Endothelial cell of umbilical vein (primary cell): Measurements from ENCODE around the gene TTC33. TPM values are rescaled to one million over a fixed set of nuclear protein-coding genes. Genes with fewer than 3 reads are reported as not detected.

ENCODE experiments used
- BruUV-seq: library from RNA; stranded (reverse); fragments of 400-500 nt; replicated peaks from 2 replicates; lab custom pipeline; 2021; lab: Mats Ljungman, UMichigan
- CTCF ChIA-PET: fragments of 300-600, 350-600 bp; sonication (Branson Sonifier 250); formaldehyde crosslinking; loops from one replicate; lab custom pipeline; 2021; ENCODE audit warnings: antibody characterized with exemption, inconsistent platforms; lab: Charles Lee
- POLR2A ChIA-PET: fragments of 300-600, 350-600 bp; sonication (Branson Sonifier 250); formaldehyde crosslinking; loops from one replicate; lab custom pipeline; 2021; ENCODE audit warnings: antibody characterized with exemption, inconsistent platforms; lab: Charles Lee
- DNase-seq: peaks from one replicate; pipeline ENCODE4 v3.0.0-alpha.2; 2011; ENCODE audit warnings: low read depth, low spot score
- FAIRE-seq: peaks from 2 replicates; lab custom pipeline; 2011; peaks lifted over from hg19 to GRCh38; lab: Jason Lieb, UNC
- H2AFZ ChIP-seq: 2 replicates; pipeline ENCODE4 v1.6.0; 2012; ENCODE audit warnings: low read depth, low read length, control low read depth, inconsistent platforms
- H3K27ac ChIP-seq: 2 replicates; pipeline ENCODE4 v1.5.1; 2011; ENCODE audit warnings: low read depth, mild to moderate bottlenecking, control low read depth, low read length, moderate library complexity; ENCODE audit not compliant: insufficient read depth
- H3K27me3 ChIP-seq, 2 experiments: 2 replicates each; pipeline versions ENCODE4 v1.6.0 to v1.6.1; 2011; ENCODE audit warnings: low read length in 2 of 2, mixed read lengths in 1 of 2; ENCODE audit not compliant: control insufficient read depth in 2 of 2, insufficient read depth in 2 of 2
- H3K36me3 ChIP-seq, 2 experiments: 2 replicates in 1 of 2; 3 replicates in 1 of 2; pipeline ENCODE4 v1.5.1; 2011; ENCODE audit warnings: low read length in 2 of 2, mild to moderate bottlenecking in 1 of 2, moderate library complexity in 1 of 2; ENCODE audit not compliant: control insufficient read depth in 2 of 2, insufficient read depth in 2 of 2; ENCODE audit errors: extremely low read depth in 1 of 2
- H3K4me1 ChIP-seq: 3 replicates; pipeline ENCODE4 v1.5.1; 2011; ENCODE audit warnings: mild to moderate bottlenecking, low read length; ENCODE audit not compliant: control insufficient read depth, insufficient read depth; ENCODE audit errors: extremely low read depth
- H3K4me2 ChIP-seq: 2 replicates; pipeline ENCODE4 v1.6.1; 2011; ENCODE audit warnings: low read length, control low read depth, mixed read lengths; ENCODE audit not compliant: insufficient read depth
- H3K4me3 ChIP-seq, 3 experiments: fragments of 200-600 bp in 1 of 3; sonication (generic), shearing (Covaris generic) in 1 of 3; replicated peaks in 1 of 3; 2 replicates each; pipeline ENCODE4 v1.5.1; 2011 to 2016; ENCODE audit warnings: control low read depth in 3 of 3, low read length in 3 of 3, mild to moderate bottlenecking in 2 of 3, inconsistent platforms in 1 of 3, low read depth in 1 of 3, moderate library complexity in 1 of 3; ENCODE audit not compliant: insufficient read depth in 1 of 3
- H3K79me2 ChIP-seq: 2 replicates; pipeline ENCODE4 v1.6.0; 2012; ENCODE audit warnings: low read length, inconsistent platforms; ENCODE audit not compliant: control insufficient read depth, insufficient read depth
- H3K9ac ChIP-seq: replicated peaks from 2 replicates; pipeline ENCODE3; 2011; ENCODE audit warnings: low read length, control low read depth; ENCODE audit not compliant: insufficient read depth; ENCODE audit errors: extremely low read depth
- H3K9me1 ChIP-seq: replicated peaks from 3 replicates; pipeline ENCODE4 v1.6.0; 2011; ENCODE audit warnings: mild to moderate bottlenecking, low read length; ENCODE audit not compliant: control insufficient read depth, insufficient read depth; ENCODE audit errors: extremely low read depth
- H3K9me3 ChIP-seq: replicated peaks from 2 replicates; pipeline ENCODE4 v1.5.1; 2012; ENCODE audit warnings: low read length, inconsistent platforms; ENCODE audit not compliant: control insufficient read depth, insufficient read depth
- H4K20me1 ChIP-seq: replicated peaks from 2 replicates; pipeline ENCODE3; 2011; ENCODE audit warnings: mild to moderate bottlenecking, low read length; ENCODE audit not compliant: control insufficient read depth, insufficient read depth; ENCODE audit errors: extremely low read depth
- EZH2 ChIP-seq: IDR thresholded peaks from 2 replicates; pipeline ENCODE4 v1.6.1; 2012; ENCODE audit warnings: borderline replicate concordance, low read depth, mild to moderate bottlenecking, moderate library complexity, low read length, inconsistent platforms; ENCODE audit not compliant: severe bottlenecking
- FOS ChIP-seq: IDR thresholded peaks from 2 replicates; pipeline ENCODE4 v1.6.1; 2011; ENCODE audit warnings: mild to moderate bottlenecking, low read length, moderate library complexity, borderline replicate concordance; ENCODE audit not compliant: insufficient read depth
- GATA2 ChIP-seq: IDR thresholded peaks from 2 replicates; pipeline ENCODE4 v1.7.0; 2011; ENCODE audit warnings: low read depth, mild to moderate bottlenecking, moderate library complexity, mixed read lengths, low read length; ENCODE audit not compliant: insufficient read length, insufficient read depth
- JUN ChIP-seq: IDR thresholded peaks from 2 replicates; pipeline ENCODE4 v1.6.1; 2011; ENCODE audit warnings: borderline replicate concordance, low read depth; ENCODE audit not compliant: insufficient read length, insufficient read depth
- MYC ChIP-seq: IDR thresholded peaks from one replicate; pipeline ENCODE4 v1.6.1; 2011; ENCODE audit warnings: mild to moderate bottlenecking, low read depth, low read length
- POLR2A ChIP-seq: IDR thresholded peaks from 2 replicates; pipeline ENCODE4 v1.6.1; 2012; ENCODE audit warnings: low read depth, mild to moderate bottlenecking, control low read depth, low read length
- POLR2AphosphoS5 ChIP-seq: IDR thresholded peaks from 2 replicates; pipeline ENCODE4 v1.6.1; 2012; ENCODE audit warnings: low read depth, mild to moderate bottlenecking, control low read depth, low read length, moderate library complexity; ENCODE audit not compliant: insufficient read depth
- dilution Hi-C: fragments of 300-500 bp; cut with MboI; formaldehyde crosslinking; loops from one replicate; pipeline ENCODE4 v1.15.0; 2019; ENCODE audit warnings: low sequenced_read_pairs; ENCODE audit not compliant: extremely low pct_ligation_motif_present
- intact Hi-C: fragments of 100-400 bp; cut with micrococcal nuclease; formaldehyde crosslinking; loops from one replicate; pipeline ENCODE4 v1.10.0; 2022
- polyA plus RNA-seq, 4 experiments: library from polyadenylated mRNA; depleted of rRNA in 3 of 4; stranded (reverse) in 3 of 4; unstranded in 1 of 4; fragments of >200 nt; gene quantifications; 2 replicates each; pipeline versions ENCODE4 v1.2.1 to v1.2.3, GENCODE V29; 2011 to 2012; ENCODE audit warnings: missing spikeins in 1 of 4
- total RNA-seq: library from RNA; stranded (reverse); gene quantifications from 2 replicates; pipeline ENCODE4 v1.2.3, GENCODE V29; 2021
- TF ChIP-seq, protein P1 (sequence below): IDR thresholded peaks from 2 replicates; pipeline ENCODE4 v1.6.1; 2011; ENCODE audit not compliant: insufficient read depth, insufficient read length
- TF ChIP-seq, protein P2 (sequence below), 2 donors: IDR thresholded peaks; 1 replicate in 1 of 2; 2 replicates in 1 of 2; pipeline ENCODE4 v1.5.1; 2011; ENCODE audit warnings: low read length in 2 of 2, mild to moderate bottlenecking in 2 of 2, moderate library complexity in 2 of 2, control low read depth in 1 of 2, inconsistent platforms in 1 of 2, low read depth in 1 of 2; ENCODE audit not compliant: insufficient read depth in 1 of 2; ENCODE audit errors: extremely low read depth in 1 of 2

Gene TTC33
- total and polyA plus RNA-seq, 2 donors (not counting 3 experiments of a cell fraction or from before 2014, with no cell fraction given): 2.2 to 11.7 TPM

DNA sequence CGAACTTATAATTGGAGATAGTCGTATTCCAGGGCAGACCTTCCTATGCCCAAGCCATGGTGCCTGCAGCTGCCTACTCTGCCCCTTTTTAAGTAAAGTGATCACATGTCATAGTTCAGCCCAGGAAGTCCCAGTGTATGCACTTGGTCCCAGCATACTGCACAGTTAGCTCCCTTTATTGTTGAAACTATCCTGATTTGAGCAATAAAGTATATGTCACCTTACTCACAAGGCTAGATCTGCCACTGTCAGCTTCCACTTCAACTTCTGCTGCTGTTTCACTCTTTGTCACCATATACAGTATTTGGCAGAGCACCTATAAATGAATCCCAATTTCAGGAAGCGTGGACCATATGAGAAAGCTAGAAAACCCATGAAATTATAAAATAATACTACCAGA is 179.8 kb downstream of the TTC33 start:
- no peaks in the 10 kb centered on the region for H3K79me2 ChIP-seq
- no peaks in the 10 kb centered on the region for H4K20me1 ChIP-seq
- BruUV-seq: no TSS peak
- peaks cover 1% of the 10 kb centered on the region for H3K4me1 ChIP-seq
- H3K36me3 ChIP-seq: no peaks in the 10 kb centered on the region
- dilution Hi-C loops (no loop called here), intact Hi-C loops (no loop called here)
- no peak overlapping the region for H3K4me2 ChIP-seq
- H3K4me3 ChIP-seq: no peak overlapping the region
- FAIRE-seq: no peak
- POLR2A ChIA-PET: no interaction called here
- DNase-seq: no peak
- CTCF ChIA-PET: interaction anchor here (0.6 kb wide), 1 partner anchor 108 kb away, joined by 3 read pairs; no protein-coding TSS in a partner anchor
- H3K9me3 ChIP-seq: no peaks in the 10 kb centered on the region
- no peaks in the 10 kb centered on the region for H3K27me3 ChIP-seq
- no peaks in the 10 kb centered on the region for H3K9me1 ChIP-seq
- H3K27ac ChIP-seq: no peak overlapping the region
- TF ChIP-seq POLR2AphosphoS5 (no peak), JUN (no peak), EZH2 (no peak), GATA2 (no peak), FOS (no peak), MYC (no peak), POLR2A (no peak)
- TF ChIP-seq, protein P1, sequence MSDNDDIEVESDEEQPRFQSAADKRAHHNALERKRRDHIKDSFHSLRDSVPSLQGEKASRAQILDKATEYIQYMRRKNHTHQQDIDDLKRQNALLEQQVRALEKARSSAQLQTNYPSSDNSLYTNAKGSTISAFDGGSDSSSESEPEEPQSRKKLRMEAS: no peak
- TF ChIP-seq, protein P2, sequence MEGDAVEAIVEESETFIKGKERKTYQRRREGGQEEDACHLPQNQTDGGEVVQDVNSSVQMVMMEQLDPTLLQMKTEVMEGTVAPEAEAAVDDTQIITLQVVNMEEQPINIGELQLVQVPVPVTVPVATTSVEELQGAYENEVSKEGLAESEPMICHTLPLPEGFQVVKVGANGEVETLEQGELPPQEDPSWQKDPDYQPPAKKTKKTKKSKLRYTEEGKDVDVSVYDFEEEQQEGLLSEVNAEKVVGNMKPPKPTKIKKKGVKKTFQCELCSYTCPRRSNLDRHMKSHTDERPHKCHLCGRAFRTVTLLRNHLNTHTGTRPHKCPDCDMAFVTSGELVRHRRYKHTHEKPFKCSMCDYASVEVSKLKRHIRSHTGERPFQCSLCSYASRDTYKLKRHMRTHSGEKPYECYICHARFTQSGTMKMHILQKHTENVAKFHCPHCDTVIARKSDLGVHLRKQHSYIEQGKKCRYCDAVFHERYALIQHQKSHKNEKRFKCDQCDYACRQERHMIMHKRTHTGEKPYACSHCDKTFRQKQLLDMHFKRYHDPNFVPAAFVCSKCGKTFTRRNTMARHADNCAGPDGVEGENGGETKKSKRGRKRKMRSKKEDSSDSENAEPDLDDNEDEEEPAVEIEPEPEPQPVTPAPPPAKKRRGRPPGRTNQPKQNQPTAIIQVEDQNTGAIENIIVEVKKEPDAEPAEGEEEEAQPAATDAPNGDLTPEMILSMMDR (IDR thresholded peaks at IDR 0.05; ENCODE audit: extremely low read depth in 1 of 2, insufficient read depth in 1 of 2, low read depth in 1 of 2, low read length in 2 of 2): no peak
- no peak overlapping the region for H3K9ac ChIP-seq
- H2AFZ ChIP-seq: no peak overlapping the region
